Brain microvascular endothelial cell (primary cell): ENCODE measurements around the gene PRADC1.

ENCODE experiments used
- DNase-seq: peaks from one replicate; pipeline ENCODE4 v3.0.0-alpha.2; 2020
- H3K27ac ChIP-seq: fragments of 250-450 bp; sonication (Bioruptor Pico); 2 replicates; pipeline ENCODE4 v1.5.1; 2020; ENCODE audit warnings: mild to moderate bottlenecking, moderate library complexity
- H3K27me3 ChIP-seq: fragments of 250-450 bp; sonication (Bioruptor Pico); replicated peaks from 2 replicates; pipeline ENCODE4 v1.5.1; 2020; ENCODE audit warnings: mild to moderate bottlenecking
- H3K36me3 ChIP-seq: fragments of 250-450 bp; sonication (Bioruptor Pico); replicated peaks from 2 replicates; pipeline ENCODE4 v1.5.1; 2020; ENCODE audit warnings: mild to moderate bottlenecking
- H3K4me3 ChIP-seq: 2 replicates; pipeline ENCODE4 v1.5.1; 2011; ENCODE audit warnings: low read depth, mild to moderate bottlenecking, control low read depth, low read length, moderate library complexity
- CTCF ChIP-seq: IDR thresholded peaks from 2 replicates; pipeline ENCODE4 v1.5.1; 2011; ENCODE audit warnings: low read depth, mild to moderate bottlenecking, moderate library complexity, low read length, control low read depth, inconsistent platforms; ENCODE audit errors: missing control alignments
- in situ Hi-C: cut with HindIII; loops from 2 replicates; pipeline ENCODE4 v1.10.0; 2017; ENCODE audit warnings: low sequenced_read_pairs, low pct_ligation_motif_present

Gene PRADC1

GRCh38 chr2:73215254-73215653, 17.8 kb downstream of the PRADC1 start:
- no peak for TF ChIP-seq CTCF
- in situ Hi-C loops: no loop called here
- no peak for DNase-seq
- no peaks in the 10 kb centered on the region for H3K27me3 ChIP-seq
- H3K27ac ChIP-seq: no peak overlapping the region
- no peak overlapping the region for H3K4me3 ChIP-seq
- peaks cover 3% of the 10 kb centered on the region for H3K36me3 ChIP-seq

GRCh38 chr2:73214120-73215035, 18.7 kb downstream of the PRADC1 start, which contains the start of gene SMYD5:
SMYD5 (plus strand) TSS chr2:73214245; CDS start chr2:73214267, 22 bp downstream.
- TF ChIP-seq CTCF: peak; percentile 2
- H3K27me3 ChIP-seq: no peaks in the 10 kb centered on the region
- peak; percentile 74 for DNase-seq
- in situ Hi-C loops: no loop called here
- peak within 1 kb of the TSS; percentile 86 for H3K4me3 ChIP-seq
- no peaks in the 10 kb centered on the region for H3K36me3 ChIP-seq
- H3K27ac ChIP-seq: peak within 1 kb of the TSS; percentile 91

GRCh38 chr2:73212448-73213176, 20.4 kb downstream of the PRADC1 start:
- no peaks in the 10 kb centered on the region for H3K36me3 ChIP-seq
- no peak overlapping the region for H3K27ac ChIP-seq
- TF ChIP-seq CTCF: peak; percentile 99
- DNase-seq: peak; percentile 79
- in situ Hi-C loops: no loop called here
- H3K27me3 ChIP-seq: no peaks in the 10 kb centered on the region
- H3K4me3 ChIP-seq: no peak overlapping the region

- Histone ChIP-seq H3K27ac (no peak overlapping the region), H3K4me3 (no peak overlapping the region), H3K36me3 (no peaks in the 10 kb centered on the region), H3K27me3 (no peaks in the 10 kb centered on the region)
- DNase-seq: no peak
- in situ Hi-C loops: no loop called here
- no peak for TF ChIP-seq CTCF
Measured at GRCh38 chr2:73212098-73212447, 21.0 kb downstream of the PRADC1 start.

GRCh38 chr2:73210696-73211095, 22.3 kb downstream of the PRADC1 start:
- DNase-seq: no peak
- no peak overlapping the region for H3K27ac ChIP-seq
- H3K36me3 ChIP-seq: no peaks in the 10 kb centered on the region
- no peak overlapping the region for H3K4me3 ChIP-seq
- TF ChIP-seq CTCF: no peak
- in situ Hi-C loops: no loop called here
- H3K27me3 ChIP-seq: no peaks in the 10 kb centered on the region
